BJ (cell line): Measurements from ENCODE around the gene ETV6. TPM values are rescaled to one million over a fixed set of nuclear protein-coding genes. Genes with fewer than 3 reads are reported as not detected.

Experiments
- CTCF ChIA-PET: fragments of 350-600 bp; formaldehyde crosslinking; extraction: SDS; loops from one replicate; lab custom pipeline; 2021; ENCODE audit warnings: antibody characterized with exemption, inconsistent platforms; lab: Yijun Ruan, JAX
- POLR2A ChIA-PET: fragments of 300-600 bp; sonication (Branson Sonifier 250); formaldehyde crosslinking; extraction: SDS; loops from one replicate; lab custom pipeline; 2021; ENCODE audit warnings: antibody characterized with exemption; lab: Charles Lee
- DNase-seq: peaks from one replicate; pipeline ENCODE4 v3.0.0-alpha.2; 2011; ENCODE audit warnings: low read depth
- H3K27me3 ChIP-seq: 2 replicates; pipeline ENCODE4 v1.6.0; 2011; ENCODE audit warnings: low read length; ENCODE audit not compliant: control insufficient read depth, insufficient read depth
- H3K36me3 ChIP-seq: 2 replicates; pipeline ENCODE4 v1.5.1; 2011; ENCODE audit warnings: low read length; ENCODE audit not compliant: control insufficient read depth, insufficient read depth
- H3K4me3 ChIP-seq: 2 replicates; pipeline ENCODE4 v1.5.1; 2011; ENCODE audit warnings: low read depth, mild to moderate bottlenecking, control low read depth, low read length
- polyA plus RNA-seq: library from polyadenylated mRNA; depleted of rRNA; stranded (reverse); fragments of >200 nt; gene quantifications from 2 replicates; pipeline ENCODE4 v1.2.3, GENCODE V29; 2011
- TF ChIP-seq, protein P1 (sequence below): IDR thresholded peaks from 2 replicates; pipeline ENCODE4 v1.5.1; 2011; ENCODE audit warnings: low read depth, mild to moderate bottlenecking, control low read depth, inconsistent platforms, low read length, moderate library complexity; ENCODE audit not compliant: insufficient read depth

Gene ETV6
- polyA plus RNA-seq, 1 experiment, result 10.7 TPM

- H3K4me3 ChIP-seq, result no peak overlapping the region
- ChIA-PET CTCF (interaction anchor here (0.6 to 1.4 kb wide), 5 partner anchors 17 to 250 kb away, joined by 3 read pairs; no protein-coding TSS in a partner anchor), POLR2A (no interaction called here)
- H3K27me3 ChIP-seq, result no peaks in the 10 kb centered on the region
- TF ChIP-seq, protein P1, sequence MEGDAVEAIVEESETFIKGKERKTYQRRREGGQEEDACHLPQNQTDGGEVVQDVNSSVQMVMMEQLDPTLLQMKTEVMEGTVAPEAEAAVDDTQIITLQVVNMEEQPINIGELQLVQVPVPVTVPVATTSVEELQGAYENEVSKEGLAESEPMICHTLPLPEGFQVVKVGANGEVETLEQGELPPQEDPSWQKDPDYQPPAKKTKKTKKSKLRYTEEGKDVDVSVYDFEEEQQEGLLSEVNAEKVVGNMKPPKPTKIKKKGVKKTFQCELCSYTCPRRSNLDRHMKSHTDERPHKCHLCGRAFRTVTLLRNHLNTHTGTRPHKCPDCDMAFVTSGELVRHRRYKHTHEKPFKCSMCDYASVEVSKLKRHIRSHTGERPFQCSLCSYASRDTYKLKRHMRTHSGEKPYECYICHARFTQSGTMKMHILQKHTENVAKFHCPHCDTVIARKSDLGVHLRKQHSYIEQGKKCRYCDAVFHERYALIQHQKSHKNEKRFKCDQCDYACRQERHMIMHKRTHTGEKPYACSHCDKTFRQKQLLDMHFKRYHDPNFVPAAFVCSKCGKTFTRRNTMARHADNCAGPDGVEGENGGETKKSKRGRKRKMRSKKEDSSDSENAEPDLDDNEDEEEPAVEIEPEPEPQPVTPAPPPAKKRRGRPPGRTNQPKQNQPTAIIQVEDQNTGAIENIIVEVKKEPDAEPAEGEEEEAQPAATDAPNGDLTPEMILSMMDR, result no peak
- H3K36me3 ChIP-seq, result peaks cover 5% of the 10 kb centered on the region; the same call in 1 of the 2 replicates
- DNase-seq, result no peak
These were observed 180.9 kb downstream of the ETV6 start for GRCh38 chr12:11830307-11830801.

DNA sequence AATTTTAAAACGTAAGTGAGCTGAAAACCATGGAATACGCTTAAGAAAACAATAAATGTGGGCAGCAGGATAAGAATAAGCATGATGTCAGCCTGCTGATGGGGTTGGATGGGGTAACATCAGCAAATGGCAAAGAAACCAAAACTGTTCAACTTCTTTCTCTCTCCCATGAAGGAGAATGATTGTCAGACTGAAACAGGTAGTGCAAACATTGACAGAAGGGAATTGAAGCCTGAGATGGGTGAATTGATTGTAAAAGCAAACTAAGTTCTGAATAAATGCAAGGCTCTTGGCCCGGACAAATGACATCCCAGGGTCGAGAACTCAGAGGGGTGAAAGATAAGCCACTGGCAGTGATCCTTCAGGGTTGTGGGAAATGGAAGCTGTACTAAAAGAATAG is 182.6 kb downstream of the ETV6 start:
- no peaks in the 10 kb centered on the region for H3K27me3 ChIP-seq
- CTCF ChIA-PET, result interaction anchor here (0.9 kb wide), 1 partner anchor 10 kb away, joined by 3 read pairs; no protein-coding TSS in a partner anchor
- no peak overlapping the region for H3K4me3 ChIP-seq
- H3K36me3 ChIP-seq, result 0 out of 2 replicates have a peak, but pooled peaks cover 4% of the 10 kb centered on the region
- TF ChIP-seq, protein P1, result no peak
- POLR2A ChIA-PET, result no interaction called here
- DNase-seq, result no peak

DNA sequence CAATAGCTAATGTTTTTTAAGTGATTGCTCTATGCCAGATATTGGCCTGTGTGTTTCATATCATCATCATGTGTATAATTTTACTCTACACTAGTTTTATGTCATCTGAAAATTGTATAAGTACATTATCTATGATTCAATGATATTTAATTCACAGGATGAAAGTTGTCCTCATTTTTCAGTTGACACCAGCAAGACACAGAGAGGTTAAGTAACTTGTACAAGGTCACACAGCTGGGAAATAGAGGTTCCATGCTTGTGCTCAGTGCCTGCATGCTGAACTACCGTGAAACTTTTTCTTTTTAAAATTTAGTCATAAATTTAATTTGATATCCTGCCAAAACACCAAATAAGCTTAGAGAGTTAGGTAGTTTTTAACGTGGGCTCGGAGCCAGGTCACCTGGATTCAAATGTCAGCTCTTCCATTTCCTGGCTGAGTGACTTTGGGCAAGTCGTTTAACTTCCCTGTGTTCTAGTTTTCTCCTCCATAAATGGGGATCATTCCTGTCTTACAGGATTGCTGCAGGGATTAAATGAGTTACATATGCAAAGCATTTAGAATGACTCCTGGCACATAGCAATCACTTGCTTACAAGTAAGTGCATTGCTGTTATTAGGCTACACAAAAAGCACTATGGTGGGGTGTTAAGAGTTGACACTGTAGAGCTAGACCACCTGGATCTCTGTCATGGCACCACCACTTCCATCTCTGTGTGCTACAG is 183.9 kb downstream of the ETV6 start:
- TF ChIP-seq, protein P1, result no peak
- CTCF ChIA-PET, result interaction anchor here (0.6 kb wide), 1 partner anchor 226 kb away, joined by 3 read pairs; no protein-coding TSS in a partner anchor
- POLR2A ChIA-PET, result no interaction called here

DNA sequence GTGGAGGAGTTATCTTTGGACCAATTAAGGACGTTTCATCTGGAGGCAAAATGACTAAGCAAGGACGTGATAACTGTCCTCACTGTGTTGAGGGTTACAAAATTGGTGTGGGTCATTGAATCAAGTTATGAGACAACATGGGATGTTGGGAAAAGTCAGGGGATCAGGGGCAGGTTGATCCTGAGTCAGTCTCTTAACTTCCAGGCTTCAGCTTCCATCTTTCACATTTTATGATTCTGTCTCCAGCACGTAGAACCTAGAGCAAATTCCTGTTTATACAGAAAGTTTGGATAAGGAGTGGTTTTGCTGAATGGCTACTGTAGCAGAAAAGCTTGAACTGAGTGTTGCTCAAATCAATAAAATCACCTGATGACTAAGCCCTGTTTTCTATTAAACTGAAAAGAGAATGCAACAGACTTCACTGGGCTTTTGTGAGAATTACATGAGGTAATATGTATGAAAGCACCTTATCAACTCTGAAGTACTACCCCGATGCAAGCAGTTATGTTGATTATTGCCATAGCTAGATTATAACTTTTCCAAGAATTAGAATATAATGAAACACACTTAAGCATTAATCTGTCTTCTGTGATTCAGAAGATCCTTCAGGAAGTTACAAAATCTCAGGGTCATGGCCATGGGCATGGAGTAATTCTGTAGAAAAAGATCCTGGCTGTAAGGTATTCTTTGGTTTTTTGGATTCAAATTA is 184.8 kb downstream of the ETV6 start:
- H3K4me3 ChIP-seq, result no peak overlapping the region
- peak; percentile 69 for DNase-seq
- CTCF ChIA-PET, result no interaction called here
- no peaks in the 10 kb centered on the region for H3K27me3 ChIP-seq
- peaks cover 2% of the 10 kb centered on the region; the same call in 1 of the 2 replicates for H3K36me3 ChIP-seq
- POLR2A ChIA-PET, result no interaction called here
- TF ChIP-seq, protein P1, result no peak

More for the DNA sequence above, 183.9 kb downstream of the ETV6 start:
- Histone ChIP-seq H3K36me3 (0 out of 2 replicates have a peak, but pooled peaks cover 2% of the 10 kb centered on the region), H3K4me3 (no peak overlapping the region), H3K27me3 (no peaks in the 10 kb centered on the region)
- no peak for DNase-seq

DNA sequence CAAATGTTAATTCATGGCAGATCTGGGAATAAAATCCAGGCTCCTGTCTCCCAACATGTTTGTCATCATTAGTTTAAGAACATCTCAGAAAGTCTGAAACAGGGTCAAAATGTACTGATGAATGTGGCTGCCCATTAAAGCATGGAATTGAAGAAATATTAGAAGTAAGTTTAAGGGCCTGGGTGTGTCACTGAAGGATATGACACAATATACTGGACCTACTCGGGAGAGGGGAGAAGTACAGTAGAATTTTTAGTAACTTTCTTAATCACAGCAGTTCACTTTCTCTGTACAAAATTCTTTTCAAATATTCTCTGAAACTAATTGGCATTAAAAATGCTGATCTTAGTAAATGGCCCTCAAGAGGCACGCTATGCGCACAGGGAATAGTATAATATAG is 185.5 kb downstream of the ETV6 start:
- Histone ChIP-seq H3K27me3 (no peaks in the 10 kb centered on the region), H3K36me3 (peaks cover 2% of the 10 kb centered on the region; the same call in 1 of the 2 replicates), H3K4me3 (no peak overlapping the region)
- CTCF ChIA-PET, result interaction anchor here (0.7 kb wide), 1 partner anchor 197 kb away, joined by 3 read pairs; no protein-coding TSS in a partner anchor
- TF ChIP-seq, protein P1, result no peak
- POLR2A ChIA-PET, result no interaction called here
- no peak for DNase-seq
